HG02973 (cell line): ENCODE measurements around the gene SLC26A8.
A peak's percentile ranks its signal among the peaks of the same experiment; 100 is the strongest.
"Not testable (repeated sequence)": the region's sequence is repeated elsewhere in the genome, so short reads cannot be mapped to it uniquely, and the experiment has no call there.

Experiments
- ATAC-seq: cut with Tn5 transposase; IDR thresholded peaks from one replicate; pipeline ENCODE4 v1.9.1; 2021; ENCODE audit warnings: moderate library complexity; ENCODE audit not compliant: unreplicated experiment

The SLC26A8 gene

DNA sequence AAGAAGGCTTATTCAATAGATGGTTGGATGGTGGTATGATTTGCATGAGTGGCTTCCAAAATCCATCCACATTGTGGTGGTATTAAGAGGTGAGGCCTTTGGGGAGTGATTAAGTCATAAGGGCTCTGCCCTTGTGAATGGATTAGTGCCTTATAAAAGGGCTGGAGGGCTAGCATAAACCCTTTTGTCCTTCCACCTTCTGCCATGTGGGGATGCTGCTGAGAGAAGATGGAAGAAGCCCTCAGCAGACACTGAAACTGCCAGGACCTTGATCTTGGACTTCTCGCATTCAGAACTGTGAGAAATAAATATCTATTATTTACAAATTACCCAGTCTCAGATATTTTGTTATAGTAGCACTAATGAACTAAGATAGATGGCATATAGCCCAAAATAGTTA is 75.7 kb downstream of the SLC26A8 start:
- ATAC-seq = no peak

DNA sequence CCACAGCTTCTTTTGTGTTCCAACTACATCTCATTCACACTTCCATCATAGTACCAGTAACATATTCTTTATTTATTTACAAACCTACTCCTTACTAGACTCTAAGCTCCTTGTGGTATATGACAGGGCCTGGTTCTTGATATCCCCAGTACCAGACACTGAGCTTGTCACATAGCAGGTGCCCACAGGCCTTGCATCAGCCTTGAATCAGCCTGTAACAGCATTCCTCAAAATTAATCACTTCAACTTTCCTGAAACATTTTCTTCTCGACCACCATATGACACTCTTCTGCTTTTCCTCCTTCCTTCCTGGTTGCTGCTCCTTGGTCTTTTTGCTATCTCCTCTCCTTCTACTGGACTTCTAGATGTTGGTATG is 78.8 kb downstream of the SLC26A8 start:
- ATAC-seq = no peak

DNA sequence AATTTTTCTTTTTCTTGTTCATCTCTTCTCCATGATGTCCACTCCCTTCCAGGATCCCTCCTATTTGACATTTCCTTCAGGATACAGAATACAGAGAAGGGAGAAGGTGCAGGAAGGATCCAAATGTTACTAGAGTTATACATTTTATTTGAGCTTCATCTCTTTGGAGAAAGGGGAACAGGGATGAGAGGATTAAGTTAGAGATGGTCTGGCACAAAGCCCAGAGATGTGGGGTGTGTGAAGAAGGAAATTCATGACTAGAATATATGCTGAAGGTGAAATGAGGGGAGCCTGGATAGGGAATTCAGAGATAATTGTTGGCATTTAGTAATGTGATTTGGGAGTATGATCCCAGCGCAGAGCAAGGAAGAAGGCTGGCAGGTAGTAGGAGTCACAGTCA is 81.1 kb downstream of the SLC26A8 start:
- no peak for ATAC-seq

DNA sequence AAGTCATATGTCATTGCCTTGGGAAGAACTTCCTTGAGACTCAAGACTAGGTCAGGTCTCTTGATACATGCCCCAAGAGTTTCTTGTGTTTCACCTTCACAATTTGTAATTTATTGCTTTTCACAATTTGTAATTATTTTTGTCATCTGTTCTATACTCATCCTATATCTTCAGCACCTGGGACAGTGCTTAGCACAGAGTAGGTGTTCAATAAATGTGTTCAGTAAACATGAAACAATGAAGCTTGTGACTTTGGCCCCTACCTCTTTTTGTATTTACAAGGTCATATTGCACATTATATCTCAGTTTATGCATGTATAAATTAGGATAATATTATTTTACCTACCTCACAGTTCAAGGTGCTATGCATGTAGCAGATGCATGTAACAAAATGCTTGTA is 82.1 kb downstream of the SLC26A8 start:
- no peak for ATAC-seq

DNA sequence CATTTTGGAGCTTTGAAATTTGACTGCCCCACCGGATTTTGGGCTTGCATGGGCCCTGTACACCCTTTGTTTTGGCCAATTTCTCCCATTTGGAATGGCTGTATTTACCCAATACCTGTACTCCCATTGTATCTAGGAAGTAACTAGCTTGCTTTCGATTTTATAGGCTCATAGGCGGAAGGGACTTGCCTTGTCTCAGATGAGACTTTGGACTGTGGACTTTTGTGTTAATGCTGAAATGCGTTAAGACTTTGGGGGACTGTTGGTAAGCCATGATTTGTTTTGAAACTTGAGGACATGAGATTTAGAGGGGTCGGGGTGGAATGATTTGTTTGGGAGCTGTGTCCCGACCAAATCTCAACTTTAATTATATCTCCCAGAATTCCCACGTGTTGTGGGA is 83.3 kb downstream of the SLC26A8 start:
- ATAC-seq = not testable (repeated sequence)

DNA sequence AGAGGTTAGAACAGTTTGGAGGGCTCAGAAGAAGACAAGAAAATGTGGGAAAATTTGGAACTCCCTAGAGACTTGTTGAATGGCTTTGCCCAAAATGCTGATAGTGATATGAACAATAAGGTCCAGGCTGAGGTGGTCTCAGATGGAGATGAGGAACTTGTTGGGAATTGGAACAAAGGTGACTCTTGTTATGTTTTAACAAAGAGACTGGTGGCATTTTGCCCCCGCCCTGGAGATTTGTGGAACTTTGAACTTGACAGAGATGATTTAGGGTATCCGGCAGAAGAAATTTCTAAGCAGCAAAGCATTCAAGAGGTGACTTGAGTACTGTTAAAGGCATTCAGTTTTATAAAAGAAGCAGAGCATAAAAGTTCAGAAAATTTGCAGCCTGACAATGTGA is 84.4 kb downstream of the SLC26A8 start:
- not testable (repeated sequence) for ATAC-seq

DNA sequence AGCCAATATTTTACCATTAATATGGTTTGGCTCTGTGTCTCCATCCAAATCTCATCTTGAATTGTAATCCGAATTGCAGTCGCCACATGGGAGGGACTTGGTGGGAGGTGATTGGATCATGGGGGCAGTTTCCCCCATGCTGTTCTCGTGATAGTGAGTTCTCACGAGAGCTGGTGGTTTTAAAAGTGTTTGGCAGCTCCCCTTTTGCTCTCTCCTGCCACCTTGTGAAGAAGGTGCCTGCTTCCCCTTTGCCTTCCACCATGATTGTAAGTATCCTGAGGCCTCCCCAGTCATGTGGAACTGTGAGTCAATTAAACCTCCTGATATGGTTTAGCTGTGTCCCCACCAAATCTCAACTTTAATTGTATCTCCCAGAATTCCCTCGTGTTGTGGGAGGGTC is 85.2 kb downstream of the SLC26A8 start:
- ATAC-seq = not testable (repeated sequence)

DNA sequence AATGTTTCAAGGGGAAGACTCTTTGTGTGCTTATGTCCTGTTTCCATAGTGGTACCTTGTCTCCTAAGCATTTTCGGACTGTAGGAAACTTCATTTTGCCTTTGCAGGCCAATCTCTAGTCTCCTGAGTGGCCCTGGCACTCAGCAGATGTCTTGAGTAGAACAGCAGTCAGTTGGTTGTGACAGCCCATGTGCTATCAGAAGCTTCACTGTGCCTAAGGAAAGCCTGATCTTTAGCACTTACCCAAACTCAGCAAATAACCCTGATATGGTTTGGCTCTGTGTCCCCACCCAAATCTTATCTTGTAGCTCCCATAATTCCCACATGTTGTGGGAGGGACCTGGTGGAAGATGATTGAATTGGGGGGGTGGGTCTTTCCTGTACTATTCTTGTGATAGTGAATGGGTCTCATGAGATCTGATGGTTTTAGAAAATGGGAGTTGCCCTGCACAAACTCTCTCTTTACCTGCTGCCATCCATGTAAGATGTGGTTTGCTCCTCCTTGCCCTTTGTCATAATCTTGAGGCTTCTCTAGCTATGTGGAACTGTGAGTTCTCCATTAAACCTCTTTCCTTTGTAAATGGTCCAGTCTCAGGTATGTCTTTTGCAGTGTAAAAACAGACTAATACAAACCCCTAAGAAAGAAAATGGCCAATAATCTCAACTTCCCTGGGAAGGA is 87.6 kb downstream of the SLC26A8 start:
- ATAC-seq = no peak

DNA sequence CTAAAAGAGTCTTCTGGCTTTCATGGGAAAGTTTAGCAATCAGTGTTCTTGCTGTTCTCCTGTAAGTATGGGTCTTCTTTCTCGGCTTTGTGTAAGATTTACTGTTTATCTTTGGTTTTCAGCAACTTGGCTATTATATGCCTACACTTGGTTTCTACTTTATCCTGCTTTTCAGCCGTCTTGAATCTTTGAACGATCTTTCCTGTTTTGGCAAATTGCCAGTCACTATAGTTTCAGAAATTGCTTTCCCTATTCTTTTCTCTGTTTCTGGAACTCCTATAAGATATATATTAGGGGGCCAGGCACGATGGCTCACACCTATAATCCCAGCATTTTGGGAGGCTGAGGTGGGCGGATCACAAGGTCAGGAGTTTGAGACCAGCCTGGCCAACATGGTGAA is 89.0 kb downstream of the SLC26A8 start:
- ATAC-seq = no peak

DNA sequence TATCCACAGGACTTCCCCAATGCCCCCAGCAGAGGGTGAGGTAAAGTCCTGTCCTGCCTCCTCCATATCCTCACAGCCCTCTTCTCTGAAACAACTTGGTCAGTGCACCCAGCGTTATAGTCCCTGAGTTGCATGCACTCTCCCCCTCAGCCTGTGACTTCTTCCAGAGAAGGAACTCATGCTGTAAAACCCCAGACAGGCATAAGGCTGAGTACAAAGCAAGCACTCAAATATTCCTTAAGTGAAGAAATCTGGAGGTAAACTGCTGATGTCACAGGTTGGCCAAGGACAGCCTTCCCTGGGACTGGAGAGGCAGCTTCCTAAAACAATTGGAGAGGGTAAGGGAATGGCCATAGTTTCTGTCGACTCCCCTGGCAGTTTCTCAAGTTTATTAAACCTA is 90.6 kb downstream of the SLC26A8 start:
- ATAC-seq = no peak

DNA sequence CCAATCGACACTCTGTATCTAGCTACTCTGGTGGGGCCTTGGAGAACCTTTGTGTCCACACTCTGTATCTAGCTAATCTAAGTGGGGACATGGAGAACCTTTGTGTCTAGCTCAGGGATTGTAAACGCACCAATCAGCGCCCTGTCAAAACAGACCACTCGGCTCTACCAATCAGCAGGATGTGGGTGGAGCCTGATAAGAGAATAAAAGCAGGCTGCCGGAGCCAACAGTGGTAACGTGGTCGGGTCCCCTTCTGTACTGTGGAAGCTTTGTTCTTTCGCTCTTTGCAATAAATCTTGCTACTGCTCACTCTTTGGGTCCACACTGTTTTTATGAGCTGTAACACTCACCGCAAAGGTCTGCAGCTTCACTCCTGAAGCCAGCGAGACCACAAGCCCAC is 92.6 kb downstream of the SLC26A8 start:
- ATAC-seq = not testable (repeated sequence)

DNA sequence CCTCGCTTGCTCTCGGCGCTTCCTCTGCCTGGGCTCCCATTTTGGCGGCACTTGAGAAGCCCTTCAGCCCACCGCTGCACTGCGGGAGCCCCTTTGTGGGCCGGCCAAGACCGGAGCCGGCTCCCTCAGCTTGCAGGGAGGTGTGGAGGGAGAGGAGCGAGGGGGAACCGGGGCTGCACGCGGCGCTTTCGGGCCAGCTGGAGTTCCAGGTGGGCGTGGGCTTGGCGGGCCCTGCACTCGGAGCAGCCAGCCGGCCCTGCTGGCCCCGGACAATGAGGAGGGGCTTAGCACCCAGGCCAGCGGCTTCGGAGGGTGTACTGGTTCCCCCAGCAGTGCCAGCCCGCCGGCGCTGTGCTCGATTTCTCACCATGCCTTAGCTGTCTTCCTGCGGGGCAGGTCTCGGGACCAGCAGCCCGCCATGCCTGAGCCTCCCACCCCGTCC is 93.3 kb downstream of the SLC26A8 start:
- ATAC-seq = no peak

DNA sequence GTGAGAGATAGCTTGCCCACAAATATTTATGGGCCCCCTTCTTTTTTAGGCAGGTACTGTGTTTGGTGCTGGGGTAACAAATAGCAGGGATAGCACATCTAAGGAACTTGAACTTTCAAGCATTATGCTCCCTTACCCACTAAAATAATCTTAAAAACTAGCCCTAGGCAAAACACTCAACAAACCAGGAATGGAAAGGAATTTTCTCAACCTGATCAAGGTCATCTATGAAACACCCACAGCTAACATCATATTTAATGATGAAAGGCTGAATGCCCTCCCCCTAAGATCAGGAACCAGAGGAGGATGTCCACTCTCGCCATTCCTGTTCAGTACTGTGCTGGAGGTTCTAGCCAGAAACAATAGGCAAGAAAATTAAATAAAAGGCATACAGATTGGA is 94.8 kb downstream of the SLC26A8 start:
- ATAC-seq = no peak

DNA sequence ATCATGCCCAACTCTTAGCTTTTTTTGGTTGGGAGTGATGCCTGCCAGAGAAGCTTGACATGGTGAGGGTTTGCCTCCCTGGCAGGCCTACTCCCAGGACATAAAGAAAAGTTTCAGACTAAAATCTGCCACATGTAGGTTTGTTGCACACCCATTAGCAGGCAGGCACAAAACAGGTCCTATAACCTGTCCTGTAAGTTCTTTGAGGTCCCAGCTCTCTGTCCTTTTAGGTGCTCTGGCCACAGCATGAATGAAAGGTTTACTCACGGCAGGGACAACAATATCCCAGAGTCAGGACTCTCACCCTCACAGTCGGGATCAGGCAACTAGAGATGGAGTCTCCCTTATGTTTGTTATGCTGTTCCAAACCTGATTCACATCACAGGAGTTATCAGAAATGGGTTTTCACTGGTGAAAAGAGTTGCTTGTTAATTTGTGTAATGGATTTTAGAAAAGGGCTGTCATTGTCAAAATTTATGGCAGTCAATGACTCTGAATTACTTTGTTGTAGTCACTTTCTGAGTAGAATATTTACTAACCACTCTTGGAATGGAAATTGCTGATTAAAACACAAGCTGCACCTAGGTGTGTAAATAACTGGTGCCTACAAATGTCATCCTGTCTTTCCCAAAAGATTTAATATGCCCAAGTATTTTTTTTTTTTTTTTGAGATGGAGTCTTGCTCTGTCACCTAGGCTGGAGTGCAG is 97.8 kb downstream of the SLC26A8 start:
- no peak for ATAC-seq

DNA sequence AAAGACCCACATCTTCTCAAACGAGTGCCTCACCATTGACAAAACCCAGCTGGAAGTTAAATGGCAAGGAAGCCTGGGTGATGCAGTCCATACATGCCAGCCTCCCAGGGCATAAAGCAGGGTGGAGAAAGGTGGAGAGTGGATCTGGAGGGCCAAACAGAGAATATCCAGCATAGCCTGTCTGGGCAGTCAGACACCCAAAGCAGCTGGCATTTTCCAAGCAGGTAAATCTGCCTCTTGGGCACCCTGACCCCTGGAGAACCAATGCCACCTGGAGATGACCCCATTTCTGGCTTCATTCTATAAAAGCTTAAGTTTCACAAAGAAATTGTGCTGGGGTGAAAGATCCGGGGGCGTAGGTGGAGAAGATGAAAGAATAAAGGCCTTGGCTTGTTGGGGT is 98.5 kb downstream of the SLC26A8 start:
- no peak for ATAC-seq

DNA sequence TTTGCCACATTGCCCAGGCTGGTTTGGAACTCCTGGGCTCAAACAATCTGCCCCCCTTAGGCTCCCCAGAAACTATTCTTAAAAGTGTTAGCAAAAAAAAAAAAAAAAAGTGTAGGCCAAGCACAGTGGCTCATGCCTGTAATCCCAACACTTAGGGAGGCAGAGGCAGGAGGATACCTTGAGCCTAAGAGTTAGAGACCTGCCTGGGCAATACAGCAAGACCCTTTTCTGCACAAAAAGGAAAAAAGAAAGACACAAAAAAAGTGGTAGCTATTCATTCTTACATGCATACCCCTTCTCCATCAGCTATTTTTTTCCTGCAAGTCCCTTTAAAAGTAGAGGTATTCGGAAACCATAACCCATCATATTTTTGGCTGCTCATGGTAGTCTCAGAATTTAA is 100.3 kb downstream of the SLC26A8 start:
- no peak for ATAC-seq

DNA sequence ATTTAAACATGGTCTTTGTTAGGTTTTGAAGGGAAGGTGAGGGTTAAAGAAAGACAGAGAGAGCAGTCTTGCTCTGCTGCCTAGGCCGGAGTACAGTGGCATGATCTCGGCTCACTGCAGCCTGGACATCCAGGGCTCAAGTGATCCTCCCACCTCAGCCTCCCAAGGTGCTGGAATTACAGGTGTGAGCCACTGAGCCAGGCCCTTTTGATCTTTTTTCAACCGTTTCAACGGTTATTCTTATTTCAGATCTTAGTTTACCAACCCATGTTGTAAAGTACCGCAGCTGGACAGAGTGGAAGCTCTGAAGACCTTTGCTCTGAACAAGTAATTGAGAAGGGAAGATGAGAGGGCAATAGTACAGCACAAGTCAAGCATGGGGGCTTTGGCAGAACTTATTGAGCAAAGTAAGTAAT is 102.3 kb downstream of the SLC26A8 start:
- no peak for ATAC-seq

DNA sequence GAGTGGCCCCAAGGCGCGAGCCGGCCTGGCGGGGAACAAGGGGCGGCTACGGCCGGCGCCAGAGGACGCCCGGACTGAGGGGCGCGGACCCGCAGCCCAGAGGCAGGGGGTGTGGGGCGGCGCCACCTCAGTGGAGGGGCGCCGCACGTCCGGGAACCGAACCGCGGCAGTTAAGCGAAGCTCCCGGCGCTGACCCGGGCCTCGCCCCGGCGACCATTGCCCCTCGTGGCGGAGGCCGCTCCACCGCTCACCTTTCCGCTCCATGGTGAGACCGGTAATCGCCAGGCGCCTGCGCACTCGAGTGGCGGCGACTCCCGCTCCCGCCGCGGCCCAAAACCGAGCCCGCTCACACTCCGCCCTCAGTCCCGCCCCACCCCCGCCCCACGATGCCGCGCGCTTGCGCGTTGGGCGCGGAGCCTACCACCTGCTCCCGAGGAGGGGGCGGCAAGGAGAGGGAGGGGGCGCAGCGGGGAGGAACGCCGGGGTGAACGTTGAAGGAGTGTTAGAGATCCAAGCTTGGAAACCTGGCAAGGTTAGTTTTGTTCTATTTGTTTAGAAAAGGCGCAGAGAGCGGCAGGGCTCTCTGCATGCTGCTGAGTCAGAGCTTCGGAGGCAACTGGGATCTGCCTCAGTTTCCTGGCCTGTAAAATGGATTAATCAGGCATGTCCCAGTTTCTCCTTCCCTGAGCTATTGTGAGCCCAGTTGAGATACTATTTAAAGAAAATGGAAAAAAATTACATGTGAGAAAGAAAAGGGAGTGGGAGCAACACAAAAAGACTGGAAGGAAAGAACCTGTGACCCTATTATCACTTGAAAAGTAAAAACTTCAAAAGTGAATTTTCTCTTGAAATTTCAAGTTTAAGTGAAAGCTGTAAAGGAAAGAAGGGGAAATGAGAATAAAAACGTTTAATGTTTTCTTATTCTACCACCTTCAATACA is 103.4 kb downstream of the SLC26A8 start, which contains the start of gene SRPK1:
Gene SRPK1, minus strand, starts transcription at position 306 of the 940 bp plus-strand sequence. Its CDS starts 42 bp downstream, at position 264.
- peak; percentile 70 for ATAC-seq

DNA sequence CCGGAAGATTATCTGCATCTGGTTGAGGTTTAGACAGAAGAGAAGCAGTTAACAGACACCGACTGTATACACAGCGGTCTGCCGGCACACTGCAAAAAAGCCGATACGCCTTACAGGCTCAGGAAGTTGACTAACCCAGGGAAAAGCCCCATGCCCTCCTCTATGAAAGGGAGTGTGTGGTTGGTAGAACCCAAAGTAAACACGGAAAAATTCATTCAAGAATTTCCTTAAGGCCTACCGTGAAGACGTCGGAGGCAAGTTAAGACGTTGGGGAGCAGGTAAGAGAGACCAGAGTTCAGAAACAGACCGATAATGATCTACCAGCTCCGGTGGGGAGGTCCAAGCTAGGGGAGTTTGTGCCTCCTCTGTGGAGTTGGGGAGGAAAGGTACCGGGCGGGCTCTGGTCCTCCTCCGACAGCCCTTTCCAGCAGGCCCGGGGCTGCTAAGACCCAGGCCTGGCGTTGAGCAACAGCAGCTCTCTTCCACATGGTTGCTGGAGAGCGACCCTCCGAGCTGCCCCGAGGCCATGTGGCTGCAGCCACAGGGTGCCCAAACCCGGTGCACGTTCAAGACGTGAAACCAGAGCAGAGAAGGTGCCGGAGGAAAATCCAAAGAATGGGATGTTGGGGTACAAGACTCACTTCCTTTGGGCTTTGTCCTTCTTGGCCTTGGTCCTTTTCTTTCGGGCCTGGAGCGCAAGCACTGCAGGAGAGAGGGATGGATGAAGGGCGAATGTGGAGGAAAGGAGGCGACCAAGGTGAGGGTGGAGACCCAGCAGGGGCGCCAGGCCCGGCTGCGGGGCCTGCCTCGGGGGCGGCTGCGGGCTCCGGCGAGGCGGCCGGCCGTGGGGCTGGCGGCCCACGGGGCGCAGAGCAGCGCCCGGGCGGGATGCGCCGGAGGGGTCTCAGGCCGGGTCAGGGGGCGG is 104.4 kb downstream of the SLC26A8 start:
- peak; percentile 33 for ATAC-seq

DNA sequence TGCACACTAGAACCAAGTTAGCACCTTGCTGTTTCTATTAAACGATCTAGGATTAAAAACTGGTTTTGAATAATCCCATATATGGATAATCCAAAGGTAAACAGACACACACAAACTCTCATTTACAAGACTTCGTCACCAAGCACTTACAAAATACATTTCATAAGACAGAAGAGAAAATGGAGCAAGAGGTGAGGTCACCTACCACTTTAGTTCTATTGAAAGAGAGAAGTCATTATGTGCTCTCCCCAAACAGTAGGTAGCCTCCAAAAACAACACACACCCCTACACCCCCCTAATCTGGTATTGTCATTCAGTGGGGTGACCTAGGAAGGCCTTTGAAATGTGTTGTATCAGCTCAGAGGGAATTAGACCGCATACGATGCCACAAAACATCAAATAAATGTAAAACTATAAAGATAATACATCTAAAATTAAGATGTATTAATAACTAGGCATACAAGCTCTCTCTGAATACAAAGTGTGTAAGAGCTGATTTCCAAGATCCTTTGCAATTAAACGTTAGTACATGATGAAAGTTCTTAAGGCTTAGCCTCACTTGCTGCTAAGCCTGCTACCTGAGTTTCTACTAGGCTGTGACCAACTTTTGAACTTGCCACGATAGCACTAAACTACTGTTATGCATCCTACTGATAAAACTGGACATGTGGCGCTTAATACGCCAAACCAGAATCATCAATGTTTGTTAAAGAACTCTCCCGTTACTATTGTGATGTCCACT is 105.2 kb downstream of the SLC26A8 start:
- ATAC-seq = peak; percentile 5
